ENCODE data around the gene COQ3.
"Not testable (repeated sequence)": the region's sequence is repeated elsewhere in the genome, so short reads cannot be mapped to it uniquely, and the experiment has no call there.

Gene COQ3

DNA sequence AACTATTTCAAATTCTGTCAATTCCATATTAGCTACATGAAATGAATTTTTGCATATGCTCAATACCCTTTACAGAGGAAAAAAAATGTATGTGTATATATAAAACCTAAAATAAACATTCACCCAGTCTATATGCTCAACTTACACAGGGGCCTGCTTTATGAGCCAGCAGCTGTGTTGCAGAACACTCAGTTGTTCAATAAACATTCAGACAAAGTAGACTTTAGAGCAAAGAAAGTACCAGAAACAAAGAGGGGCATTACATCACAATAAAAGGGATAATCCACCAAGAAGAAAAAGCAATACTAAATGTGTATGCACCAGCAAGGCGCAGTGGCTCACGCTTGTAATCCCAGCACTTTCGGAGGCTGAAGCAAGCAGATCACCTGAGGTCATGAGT is 9.5 kb downstream of the COQ3 start:
- no peak for DNase-seq (ENCODE audit: low spot score)

DNA sequence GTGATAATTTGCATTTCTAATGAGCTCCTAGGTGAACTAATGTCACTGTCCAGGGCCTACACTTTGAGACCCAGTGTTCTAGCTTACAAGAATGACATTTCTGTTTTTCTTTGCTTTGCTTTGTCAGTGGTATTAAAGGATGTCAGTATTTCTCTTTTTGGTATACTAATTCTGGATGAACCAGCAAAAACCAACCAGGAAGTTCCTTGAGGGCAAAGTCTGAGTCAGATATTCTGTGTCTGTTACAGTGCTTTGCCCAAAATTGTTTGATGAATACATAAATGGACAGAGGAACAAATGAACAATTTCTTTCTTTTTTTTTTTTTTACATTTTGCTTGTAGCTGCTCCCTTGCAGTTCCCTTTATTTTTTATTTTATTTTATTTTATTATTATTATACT is 15.4 kb downstream of the COQ3 start:
- no peak for DNase-seq (ENCODE audit: low spot score)

DNA sequence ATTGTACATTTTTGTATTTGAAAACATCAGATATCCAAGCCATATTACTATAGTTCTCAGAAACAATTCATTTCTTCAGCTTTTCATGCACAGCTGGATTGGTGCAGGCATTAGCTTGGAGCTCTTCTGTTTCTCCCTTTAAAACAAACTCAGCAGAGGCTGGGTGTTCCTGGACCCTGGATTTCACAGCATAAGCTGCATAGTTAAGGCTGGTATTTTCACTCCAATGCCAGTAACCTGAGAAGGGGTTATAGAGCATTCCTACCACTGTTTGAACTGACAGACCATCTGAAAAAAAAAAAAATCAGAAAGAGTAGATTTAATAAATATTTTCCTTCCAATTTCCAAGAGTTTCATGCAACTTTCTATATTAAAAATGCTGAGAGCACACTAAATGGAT is 24.5 kb downstream of the COQ3 start:
- DNase-seq (ENCODE audit: low spot score): no peak

DNA sequence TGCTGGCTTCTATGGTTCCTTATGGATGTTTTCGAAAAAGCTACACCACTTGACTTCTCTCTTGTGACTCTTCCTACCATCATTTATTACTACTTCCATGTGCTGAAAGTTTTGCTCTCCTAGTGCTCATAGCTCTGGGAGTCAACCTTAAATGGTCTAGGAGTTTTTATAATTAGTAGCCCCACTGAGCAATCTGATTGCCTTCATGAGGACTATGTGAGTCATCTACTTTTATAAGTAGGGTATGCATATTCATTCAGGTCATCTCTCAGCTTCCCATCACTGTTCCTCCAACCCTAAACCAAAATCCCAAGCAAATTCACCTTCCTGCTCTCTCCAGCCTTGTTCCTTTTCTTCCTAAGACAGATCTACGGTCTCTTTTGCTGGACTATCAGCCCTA is 27.1 kb downstream of the COQ3 start:
- no peak for DNase-seq (ENCODE audit: low spot score)

DNA sequence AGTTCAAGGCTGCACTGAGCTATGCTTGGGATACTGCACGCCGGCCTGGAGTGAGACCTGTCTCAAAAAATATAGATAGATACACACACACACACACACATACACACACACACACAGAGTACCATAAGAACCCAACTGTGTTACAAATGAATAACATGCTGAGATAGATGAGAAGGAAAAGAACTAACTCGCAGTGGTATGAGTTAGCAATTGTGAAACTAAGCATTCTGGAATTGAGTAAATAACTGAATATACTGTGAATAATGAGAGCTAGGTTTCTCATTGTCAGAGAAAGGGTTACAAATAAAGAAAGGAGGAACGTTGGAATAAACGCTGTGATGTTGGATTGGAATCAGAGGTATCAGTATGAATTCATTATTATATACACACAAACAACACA is 30.0 kb downstream of the COQ3 start:
- DNase-seq (ENCODE audit: low spot score): no peak

DNA sequence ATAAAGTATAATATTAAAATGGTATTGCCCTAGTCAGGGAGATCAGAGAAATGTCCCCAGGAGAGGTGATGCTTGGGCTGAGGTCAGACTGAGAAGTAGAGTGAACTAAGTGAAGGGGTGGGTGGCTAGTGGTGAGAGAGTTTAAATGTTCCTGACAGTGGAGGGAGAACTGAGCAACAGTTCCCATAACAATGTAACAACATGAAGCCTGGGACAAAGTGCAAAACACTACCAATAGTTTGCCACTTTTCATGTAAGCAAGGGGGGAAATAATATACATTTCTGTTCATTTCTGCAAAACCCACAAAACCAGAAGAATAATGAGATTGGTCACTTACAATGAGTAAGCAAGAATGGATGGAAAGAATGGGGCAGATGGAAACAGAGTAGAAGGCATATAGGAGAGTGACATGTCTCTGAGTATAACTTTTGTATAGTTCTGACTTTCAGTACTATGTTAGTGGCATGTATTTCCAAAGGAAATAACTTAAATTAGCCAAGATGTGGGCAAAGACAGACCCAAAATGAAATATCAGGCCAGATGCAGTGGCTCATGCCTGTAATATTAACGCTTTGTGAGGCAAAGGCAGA is 31.2 kb downstream of the COQ3 start:
- DNase-seq (ENCODE audit: low spot score): no peak

DNA sequence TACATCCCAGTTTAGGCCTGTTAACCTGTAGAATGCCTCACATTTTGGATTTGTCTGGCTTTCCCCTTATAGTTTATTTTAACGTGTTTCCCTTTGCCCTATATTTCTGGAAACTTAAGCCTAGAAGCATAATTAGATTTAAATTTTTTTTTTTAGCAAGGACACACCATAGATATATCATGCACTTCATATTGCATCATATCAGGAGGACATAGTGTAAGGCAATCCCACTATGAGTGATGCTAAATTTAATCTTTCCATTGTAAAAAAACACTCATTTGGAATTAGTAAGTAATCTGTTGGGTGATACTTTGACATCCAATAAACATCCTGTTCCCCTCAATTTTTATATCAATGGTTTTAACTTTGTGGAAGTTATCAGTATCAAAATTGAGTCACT is 34.2 kb downstream of the COQ3 start:
- no peak for DNase-seq (ENCODE audit: low spot score)

DNA sequence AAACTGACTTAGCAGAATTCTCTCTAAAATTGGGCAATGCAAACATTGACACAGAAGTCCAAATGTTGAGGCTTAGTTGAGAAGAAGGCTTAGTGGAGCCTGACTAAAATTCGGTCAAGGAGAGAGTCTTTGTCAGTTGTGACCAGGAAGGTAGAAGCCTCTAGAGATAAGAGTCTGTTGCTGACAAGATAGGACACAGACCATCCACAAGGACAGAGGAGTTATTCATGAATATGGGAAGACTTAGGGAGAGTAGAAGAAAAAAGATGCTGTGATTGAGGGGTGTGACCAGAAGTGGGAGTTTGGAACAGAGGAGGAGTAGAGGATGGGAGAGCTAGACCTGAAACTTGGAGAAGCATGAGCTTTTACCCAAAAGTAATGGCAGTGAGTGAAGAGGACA is 37.4 kb downstream of the COQ3 start:
- DNase-seq (ENCODE audit: low spot score): no peak

GRCh38 chr6:99354983-99355382 is 39.0 kb downstream of the COQ3 start:
- DNase-seq (ENCODE audit: low spot score): no peak

GRCh38 chr6:99353126-99353525 is 40.9 kb downstream of the COQ3 start:
- no peak for DNase-seq (ENCODE audit: low spot score)

GRCh38 chr6:99350573-99350972 is 43.4 kb downstream of the COQ3 start:
- DNase-seq (ENCODE audit: low spot score): no peak

GRCh38 chr6:99349171-99350141 is 44.5 kb downstream of the COQ3 start, which contains the start of gene FAXC:
Gene FAXC, minus strand, starts transcription at chr6:99349674. Its CDS starts 302 bp downstream, at chr6:99349372.
- peak; percentile 38 for DNase-seq (ENCODE audit: low spot score)

GRCh38 chr6:99348288-99349170 is 45.5 kb downstream of the COQ3 start:
- DNase-seq (ENCODE audit: low spot score): peak; percentile 20

DNA sequence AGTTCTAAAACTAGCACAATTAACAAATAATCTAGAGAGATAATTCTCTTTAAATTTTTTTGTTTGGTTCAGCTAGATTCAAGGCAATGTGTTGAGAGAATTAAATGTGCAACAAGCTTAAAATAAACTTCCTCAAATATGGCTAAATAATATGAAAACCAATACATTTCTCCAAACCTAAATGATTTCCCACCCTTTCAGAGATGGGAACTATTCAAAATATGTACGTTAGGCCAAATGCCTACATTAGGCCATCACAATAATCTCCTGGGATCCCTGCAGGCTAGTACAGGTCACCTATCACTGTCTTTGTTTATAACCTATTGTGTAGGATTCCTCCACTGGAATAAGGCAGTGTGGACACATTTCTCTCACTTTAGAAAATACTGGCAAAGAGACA is 46.2 kb downstream of the COQ3 start:
- DNase-seq (ENCODE audit: low spot score): no peak

DNA sequence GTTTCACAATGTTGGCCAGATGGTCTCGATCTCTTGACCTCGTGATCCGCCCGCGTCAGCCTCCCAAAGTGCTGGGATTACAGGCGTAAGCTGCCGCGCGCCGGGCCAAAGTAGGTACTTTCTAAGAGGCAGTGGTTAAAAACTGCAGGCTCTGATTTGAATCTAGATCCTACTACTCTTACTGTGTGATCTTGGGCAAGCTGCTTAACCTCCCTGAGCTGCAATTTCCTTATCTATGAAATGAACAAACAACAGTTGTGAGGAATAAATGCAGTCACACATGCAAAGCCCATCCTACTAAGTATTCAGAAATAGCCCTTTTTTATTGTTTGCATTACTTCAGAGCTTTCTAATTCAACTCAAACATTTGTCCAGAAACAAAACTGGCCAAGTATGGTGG is 47.4 kb downstream of the COQ3 start:
- DNase-seq (ENCODE audit: low spot score): no peak

- no peak for DNase-seq (ENCODE audit: low spot score)
Measured at GRCh38 chr6:99345164-99345563, 48.8 kb downstream of the COQ3 start.

DNA sequence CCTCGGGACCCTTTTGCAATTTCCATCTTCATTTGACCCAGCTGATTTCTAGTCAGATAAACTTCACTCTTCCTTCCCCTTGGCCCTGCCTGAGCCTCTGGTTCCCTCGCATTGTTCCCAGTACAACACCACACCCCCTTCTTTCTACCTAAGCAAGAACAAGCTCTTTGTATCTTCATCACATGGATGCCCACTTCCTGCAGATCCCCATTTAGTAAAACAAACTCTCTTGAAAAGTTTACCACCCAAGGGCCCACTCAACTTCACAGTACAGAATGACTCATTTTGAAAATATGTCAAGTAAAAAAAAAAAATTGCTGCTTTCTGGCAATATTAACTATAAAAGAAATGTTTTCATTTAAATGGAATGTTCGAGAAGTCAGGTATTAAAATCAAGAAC is 49.7 kb downstream of the COQ3 start:
- DNase-seq (ENCODE audit: low spot score): no peak

- no peak for DNase-seq (ENCODE audit: low spot score)
Measured at GRCh38 chr6:99341862-99342455, 52.0 kb downstream of the COQ3 start.

- DNase-seq (ENCODE audit: low spot score): no peak
Measured at GRCh38 chr6:99338188-99338587, 55.8 kb downstream of the COQ3 start.

- not testable (repeated sequence) for DNase-seq (ENCODE audit: low spot score)
Measured at GRCh38 chr6:99335298-99335697, 58.7 kb downstream of the COQ3 start.

- peak; percentile 59 for DNase-seq (ENCODE audit: low spot score)
Measured at GRCh38 chr6:99334526-99335127, 59.4 kb downstream of the COQ3 start.

DNA sequence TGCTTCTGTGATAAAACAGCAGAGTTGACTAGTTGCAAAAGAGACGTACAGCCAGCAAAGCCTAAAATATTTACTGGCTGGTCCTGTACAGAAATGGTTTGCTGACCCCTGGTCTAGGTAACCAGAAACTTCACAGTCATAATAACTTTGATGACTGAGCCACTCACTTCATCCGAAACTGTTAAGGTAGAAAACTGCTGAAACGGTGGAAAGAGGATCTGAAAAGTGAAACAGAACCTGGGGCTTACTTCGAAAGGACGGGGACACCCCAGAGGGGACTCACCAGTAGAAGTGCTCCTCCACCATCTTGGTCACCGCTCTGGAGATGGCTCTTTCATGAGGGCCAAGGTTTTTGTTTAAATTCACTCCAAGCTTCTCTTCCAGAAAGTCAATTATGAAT is 60.9 kb downstream of the COQ3 start:
- no peak for DNase-seq (ENCODE audit: low spot score)

Data from Ammon's horn (tissue), 1 donor.